Measurements from ENCODE around the gene UTP18. TPM values are rescaled to one million over a fixed set of nuclear protein-coding genes. Genes with fewer than 3 reads are reported as not detected.
"Not testable (repeated sequence)": the region's sequence is repeated elsewhere in the genome, so short reads cannot be mapped to it uniquely, and the experiment has no call there.

The UTP18 gene
- total and polyA plus RNA-seq, 9 of the 15 experiments (the other 6 are each of a cell fraction or from before 2014, with no cell fraction given), result 31.1 to 99.2 (median 66.7) TPM

GRCh38 chr17:51330861-51331503 is 70.6 kb downstream of the UTP18 start (continued):
- TF ChIP-seq, protein P1, sequence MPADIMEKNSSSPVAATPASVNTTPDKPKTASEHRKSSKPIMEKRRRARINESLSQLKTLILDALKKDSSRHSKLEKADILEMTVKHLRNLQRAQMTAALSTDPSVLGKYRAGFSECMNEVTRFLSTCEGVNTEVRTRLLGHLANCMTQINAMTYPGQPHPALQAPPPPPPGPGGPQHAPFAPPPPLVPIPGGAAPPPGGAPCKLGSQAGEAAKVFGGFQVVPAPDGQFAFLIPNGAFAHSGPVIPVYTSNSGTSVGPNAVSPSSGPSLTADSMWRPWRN (IDR thresholded peaks at IDR 0.05; ENCODE audit: low read depth), result 0 out of 2 replicates have a peak, but pooled peaks have one; percentile 37
- peak; percentile 78; the same call in 1 of the 2 replicates for TF ChIP-seq CEBPB (tag; IDR thresholded peaks at IDR 0.05)
- TF ChIP-seq TCF3 (CRISPR knock-in tag; IDR thresholded peaks at IDR 0.05), result peak; percentile 92
- peak; percentile 93 to 94 for TF ChIP-seq KDM1A (IDR thresholded peaks at IDR 0.05)
- peak; percentile 47; the same call in 1 of the 2 replicates for TF ChIP-seq POLR2AphosphoS5 (IDR thresholded peaks at IDR 0.05; ENCODE audit: control insufficient read depth, insufficient read depth, low read depth, low read length)
- TF ChIP-seq NR2C1 (IDR thresholded peaks at IDR 0.05), result peak; percentile 58; the same call in 1 of the 2 replicates
- TF ChIP-seq NR2C1 (tag; IDR thresholded peaks at IDR 0.05), result peak; percentile 77
- TF ChIP-seq MYC (IDR thresholded peaks at IDR 0.05; ENCODE audit: low read depth, low read length), result 0 out of 2 replicates have a peak, but pooled peaks have one; percentile 20
- TF ChIP-seq MYC (CRISPR knock-in tag; IDR thresholded peaks at IDR 0.05; ENCODE audit: borderline replicate concordance, low read depth), result not testable (repeated sequence)
- TF ChIP-seq TEAD1 (CRISPR knock-in tag; IDR thresholded peaks at IDR 0.05), result peak in 1 of 2 experiments; percentile 62; a peak in 1 of 4 replicates
- peak in 1 of 2 experiments; percentile 41; a peak in 1 of 4 replicates for TF ChIP-seq FOXK2 (conservative IDR thresholded peaks at IDR 0.05 in 1 of 2, IDR thresholded peaks at IDR 0.05 in 1 of 2; ENCODE audit: low read depth in 2 of 2)
- TF ChIP-seq CTBP1 (IDR thresholded peaks at IDR 0.05; ENCODE audit: borderline replicate concordance), result peak; percentile 85; the same call in 1 of the 2 replicates
- peak; percentile 22; the same call in 1 of the 2 replicates for TF ChIP-seq ZNF583 (CRISPR knock-in tag; IDR thresholded peaks at IDR 0.05)
- TF ChIP-seq, protein P2, sequence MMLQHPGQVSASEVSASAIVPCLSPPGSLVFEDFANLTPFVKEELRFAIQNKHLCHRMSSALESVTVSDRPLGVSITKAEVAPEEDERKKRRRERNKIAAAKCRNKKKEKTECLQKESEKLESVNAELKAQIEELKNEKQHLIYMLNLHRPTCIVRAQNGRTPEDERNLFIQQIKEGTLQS (IDR thresholded peaks at IDR 0.05), result peak; percentile 61; the same call in 1 of the 2 replicates
- TF ChIP-seq, protein P2 (CRISPR knock-in tag; conservative IDR thresholded peaks at IDR 0.05), result not testable (repeated sequence)
- peak; percentile 72 for TF ChIP-seq L3MBTL2 (IDR thresholded peaks at IDR 0.05)
- peak; percentile 88 for TF ChIP-seq CXXC5 (CRISPR knock-in tag; IDR thresholded peaks at IDR 0.05)
- TF ChIP-seq MTA2 (IDR thresholded peaks at IDR 0.05; ENCODE audit: low read depth), result peak; percentile 80
- TF ChIP-seq DPF2 (IDR thresholded peaks at IDR 0.05), result peak; percentile 83
- TF ChIP-seq NFIC (IDR thresholded peaks at IDR 0.05), result peak; percentile 77
- TF ChIP-seq DMBX1 (CRISPR knock-in tag; IDR thresholded peaks at IDR 0.05; ENCODE audit: borderline replicate concordance), result peak; percentile 83; the same call in 1 of the 2 replicates
- peak; percentile 36; the same call in 1 of the 2 replicates for TF ChIP-seq PML (IDR thresholded peaks at IDR 0.05; ENCODE audit: low read length)
